ENCODE data around the gene RHOH.

RHOH gene

DNA sequence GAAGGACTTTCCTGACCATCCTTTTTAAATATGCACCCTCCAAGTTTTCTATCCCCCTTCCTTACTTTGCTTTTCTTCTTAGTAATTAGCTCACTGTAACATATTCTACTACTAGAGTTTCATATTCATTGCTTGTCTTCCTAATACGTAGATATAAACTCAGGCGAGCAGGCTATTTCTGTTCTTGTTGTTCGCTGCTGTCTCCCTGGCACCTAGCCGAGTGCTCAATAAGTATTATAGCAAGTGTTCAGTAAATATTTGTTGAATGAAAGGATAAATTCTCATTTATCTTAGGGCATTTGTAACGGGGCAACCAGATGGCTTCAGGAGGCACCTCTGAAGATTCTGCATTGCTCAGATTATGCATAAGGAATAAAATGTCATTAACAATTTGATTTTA, 6.8 kb upstream of the RHOH start:
- DNase-seq (ENCODE audit: low read depth in 3 of 3): no peak

- DNase-seq (ENCODE audit: low read depth in 3 of 3): no peak
These were observed 6.4 kb upstream of the RHOH start for GRCh38 chr4:40190465-40190864.

DNA sequence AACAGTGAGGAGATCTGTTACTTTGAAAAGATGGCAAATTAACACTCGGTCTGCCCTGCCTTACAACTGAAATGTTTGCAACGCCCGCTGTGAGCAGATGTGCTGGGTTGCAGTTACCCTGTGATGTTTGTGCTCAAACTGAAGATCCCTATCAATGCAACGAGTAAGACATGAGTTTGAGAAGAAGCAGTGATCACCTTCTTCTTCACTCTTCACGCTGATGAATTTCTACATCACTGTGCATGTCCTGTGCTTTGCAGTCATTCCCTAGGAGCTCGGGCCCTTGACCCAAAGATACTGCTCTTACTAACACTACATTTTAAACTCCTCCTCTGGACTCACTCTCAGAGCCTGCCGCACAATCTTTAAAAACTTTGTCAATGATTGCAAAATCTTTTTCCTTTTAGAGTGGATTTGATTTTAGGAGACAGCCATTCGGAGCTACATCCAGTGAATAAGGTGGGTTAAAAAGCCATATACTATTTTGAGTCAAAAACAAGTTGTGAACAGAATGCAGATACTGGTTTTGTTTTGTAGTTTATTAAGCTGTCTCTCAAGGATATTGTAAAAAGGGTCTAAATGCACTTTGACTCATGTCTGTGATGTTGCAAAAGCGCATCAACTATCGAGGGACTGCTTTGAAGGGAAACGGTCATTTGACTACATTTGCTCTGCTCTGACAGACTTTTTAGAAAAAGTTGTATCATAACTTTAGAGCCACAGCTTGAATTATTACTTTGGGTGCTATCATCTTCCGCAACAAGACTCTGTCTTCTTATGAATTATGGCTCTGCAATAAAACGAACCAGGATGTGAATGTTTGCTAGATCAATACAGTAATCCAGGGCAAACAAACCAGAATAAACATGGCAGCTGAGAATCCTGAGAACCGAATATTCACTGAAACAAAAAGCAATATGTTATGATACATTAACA, 5.7 kb upstream of the RHOH start:
- DNase-seq (ENCODE audit: low read depth in 3 of 3): no peak

DNA sequence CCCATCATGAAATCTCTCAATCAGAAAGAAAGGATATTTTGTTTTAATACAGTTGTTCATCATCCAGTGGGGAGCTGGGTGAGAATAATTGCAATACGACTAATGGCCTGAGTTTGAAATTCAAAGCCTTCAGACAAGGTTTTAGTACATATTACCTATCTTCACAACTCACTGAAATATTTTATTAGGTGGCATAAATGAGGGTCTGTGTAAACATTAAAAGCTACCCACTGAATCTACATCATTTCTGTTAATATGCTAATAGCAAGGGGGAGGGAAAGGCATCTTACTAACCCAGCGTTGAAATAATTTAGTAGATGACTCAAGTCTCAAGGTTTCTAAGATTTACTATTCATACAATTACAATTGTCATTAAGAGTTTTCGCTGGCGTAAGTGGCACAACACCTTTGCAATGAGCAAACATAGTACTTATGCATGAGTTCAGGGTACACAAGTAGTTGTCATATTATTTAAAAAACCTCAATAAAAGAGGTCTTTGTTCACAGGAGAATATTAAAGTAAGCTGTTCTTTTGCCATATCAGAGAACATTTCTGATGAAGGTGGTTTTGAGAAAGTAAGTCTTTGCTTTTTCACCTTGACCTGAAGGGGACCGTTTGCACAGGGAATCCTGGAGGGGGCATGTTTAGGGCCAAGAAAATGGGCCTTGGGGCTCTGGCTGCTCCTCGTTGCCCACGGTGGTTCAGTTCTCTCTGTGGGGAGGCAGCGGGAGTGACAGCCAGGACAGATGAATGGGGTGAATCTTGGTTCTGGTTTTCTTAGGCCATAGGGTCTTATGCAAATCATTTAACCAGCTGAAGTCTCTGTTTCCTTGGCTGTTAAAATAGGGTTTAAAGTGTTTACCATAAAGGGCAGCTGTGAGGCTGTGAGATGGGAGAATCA, 4.5 kb upstream of the RHOH start:
- no peak for DNase-seq (ENCODE audit: low read depth in 3 of 3)

DNA sequence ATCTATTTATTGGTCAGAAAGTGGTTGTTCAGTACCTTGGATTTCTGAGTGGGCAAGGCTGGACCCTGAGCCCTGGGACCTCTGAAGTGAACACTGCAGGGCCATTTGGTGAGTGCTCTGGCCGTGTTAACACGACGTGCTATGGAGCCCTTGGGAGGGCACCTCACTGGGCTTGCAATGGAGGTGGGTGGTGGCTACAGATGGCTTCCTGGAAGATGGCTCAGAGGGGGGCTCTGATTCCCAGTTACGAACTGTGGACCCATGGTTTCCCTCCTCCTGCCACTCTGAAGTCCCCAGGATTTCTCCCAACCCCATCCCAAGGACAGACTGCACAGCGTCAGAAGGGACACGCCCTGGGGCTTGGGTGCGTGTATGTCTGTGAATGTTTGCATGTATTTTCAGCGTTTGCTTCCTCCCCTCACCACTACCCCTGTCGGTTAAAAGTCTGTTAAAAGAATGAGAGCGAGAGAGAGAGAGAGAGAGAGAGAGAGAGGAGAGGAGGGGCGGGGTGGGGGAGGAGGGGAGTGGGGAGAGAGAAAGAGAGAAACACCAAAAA, 3.7 kb upstream of the RHOH start:
- DNase-seq (ENCODE audit: low read depth in 3 of 3): no peak

- no peak for DNase-seq (ENCODE audit: low read depth in 3 of 3)
These were observed 3.3 kb upstream of the RHOH start for GRCh38 chr4:40193578-40193977.

- DNase-seq (ENCODE audit: low read depth in 3 of 3): no peak
These were observed 2.1 kb upstream of the RHOH start for GRCh38 chr4:40194602-40195161.

DNA sequence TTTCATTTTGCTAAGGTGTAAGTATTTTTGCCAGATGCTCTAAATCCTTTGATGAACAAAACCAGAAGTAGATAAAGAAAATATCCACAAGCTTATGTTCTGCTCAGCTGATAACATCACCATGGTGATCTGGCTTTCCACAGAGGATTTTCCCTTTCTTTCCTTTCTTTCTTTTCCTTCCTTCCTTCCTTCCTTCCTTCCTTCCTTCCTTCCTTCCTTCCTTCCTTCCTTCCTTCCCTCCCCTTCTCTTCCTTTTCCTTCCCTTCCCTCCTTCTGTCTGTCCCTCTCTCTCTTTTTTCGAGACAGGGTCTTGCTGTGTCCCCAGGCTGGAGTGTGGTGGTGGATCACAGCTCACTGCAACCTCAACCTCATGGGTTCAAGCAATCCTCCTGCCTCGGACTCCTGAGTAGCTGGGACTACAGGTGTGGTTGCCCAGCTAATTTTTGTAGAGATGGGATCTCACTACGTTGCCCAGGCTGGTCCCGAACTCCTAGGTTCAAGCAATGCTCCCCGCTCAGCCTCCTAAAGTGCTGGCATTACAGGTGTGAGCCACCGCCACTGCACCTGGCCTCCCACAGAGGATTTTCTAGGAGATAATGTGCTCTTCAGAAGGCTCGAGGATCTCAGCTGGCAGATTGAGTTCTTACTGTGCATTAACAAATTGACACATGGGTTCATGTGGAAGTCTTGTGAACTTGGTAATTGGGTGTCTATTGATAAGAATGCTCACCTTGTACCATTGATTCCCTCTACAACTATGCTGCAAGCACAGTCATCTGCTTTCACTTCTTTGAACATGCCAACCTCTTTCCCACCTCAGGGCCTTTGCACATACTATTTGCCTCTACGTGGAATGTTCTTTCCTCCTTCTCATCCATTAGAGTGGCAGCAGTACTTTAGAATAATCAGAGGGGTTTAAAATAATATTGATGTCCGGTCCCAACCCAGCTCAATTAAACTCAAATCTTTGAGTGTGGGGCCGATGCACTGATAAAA, 1.4 kb upstream of the RHOH start:
- DNase-seq (ENCODE audit: low read depth in 3 of 3): no peak

DNA sequence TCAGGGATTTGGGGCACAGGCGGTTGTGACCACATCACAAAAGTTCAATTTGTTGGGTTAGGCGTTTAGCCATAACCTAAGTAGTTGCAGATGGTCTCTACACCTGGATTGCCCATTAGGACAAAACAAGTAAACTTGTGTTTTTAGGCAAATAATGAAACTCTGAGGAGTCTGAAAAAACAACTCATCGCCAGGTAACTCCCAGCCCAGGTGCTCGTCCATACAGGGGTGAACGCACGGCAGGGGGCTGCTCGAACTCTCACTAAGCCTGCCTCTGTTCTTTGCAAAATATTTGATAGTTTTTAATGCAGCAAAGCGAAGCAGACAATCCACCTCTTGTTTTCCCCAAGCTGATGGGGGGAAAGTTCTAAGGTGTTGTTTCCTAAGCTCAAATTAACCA, 559 bp upstream of the RHOH start:
- no peak for DNase-seq (ENCODE audit: low read depth in 3 of 3)

DNA sequence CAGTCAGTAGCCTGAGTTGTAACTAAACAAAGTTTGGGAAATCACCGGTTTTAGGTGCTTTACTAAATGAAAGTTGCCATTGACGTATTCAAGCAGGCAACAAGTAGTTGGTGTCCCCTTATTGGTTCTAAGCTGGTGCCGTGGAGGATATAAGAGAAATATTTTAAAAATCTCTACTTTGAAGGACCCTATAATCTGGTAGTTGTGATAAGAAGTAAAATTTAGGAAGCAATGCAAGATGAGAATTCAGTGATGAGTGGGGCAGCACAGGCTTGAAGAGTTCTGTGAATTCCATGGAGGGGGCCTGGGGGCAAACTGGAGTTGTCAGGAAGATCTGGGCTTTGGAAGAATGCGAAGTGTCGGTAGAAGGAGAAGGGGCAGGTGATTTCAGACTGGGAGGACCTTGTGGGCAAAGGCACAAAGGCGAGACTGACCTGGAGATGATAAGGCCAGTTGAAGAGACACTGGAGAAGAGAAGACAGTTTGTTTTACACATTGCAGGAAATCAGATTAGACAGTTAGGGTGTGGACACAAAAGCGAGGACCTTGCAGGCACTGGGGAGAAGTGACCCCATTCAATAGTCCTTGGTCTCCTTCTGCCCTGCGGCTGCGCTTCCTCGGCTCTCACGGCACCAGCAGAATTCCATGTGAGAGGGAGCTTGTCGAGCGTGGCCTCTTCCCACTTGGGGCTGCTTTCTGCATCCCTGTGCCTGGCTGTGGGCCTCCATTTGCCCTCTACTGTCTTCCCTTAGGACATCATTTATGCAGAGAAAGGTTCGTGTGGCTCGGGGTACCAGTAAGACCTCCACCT, 1.3 kb downstream of the RHOH start:
- no peak for DNase-seq (ENCODE audit: low read depth in 3 of 3)

DNA sequence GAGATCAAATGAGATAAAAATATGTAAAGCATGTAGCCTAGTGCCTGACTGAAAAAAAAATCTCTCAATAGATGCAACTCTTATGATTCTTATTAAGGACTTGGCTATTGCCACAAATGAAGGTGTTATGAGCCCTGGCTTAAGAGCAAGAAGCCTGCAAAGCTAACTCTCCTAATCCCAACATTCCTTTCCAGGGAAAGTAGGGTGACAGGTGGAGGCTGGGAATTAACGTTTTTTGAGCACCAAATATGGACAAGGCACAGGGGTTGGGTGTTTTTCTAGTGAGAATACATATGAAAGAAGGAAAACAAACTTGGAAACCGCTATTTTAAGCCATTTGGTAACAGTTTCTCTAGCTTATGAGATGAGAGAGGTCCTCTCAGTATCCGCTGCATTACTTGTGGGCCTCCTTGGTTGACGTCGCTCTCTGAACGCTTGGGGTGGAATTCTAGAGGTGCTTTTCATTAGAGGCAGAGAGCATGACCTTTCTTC, 2.4 kb downstream of the RHOH start:
- no peak for DNase-seq (ENCODE audit: low read depth in 3 of 3)

DNA sequence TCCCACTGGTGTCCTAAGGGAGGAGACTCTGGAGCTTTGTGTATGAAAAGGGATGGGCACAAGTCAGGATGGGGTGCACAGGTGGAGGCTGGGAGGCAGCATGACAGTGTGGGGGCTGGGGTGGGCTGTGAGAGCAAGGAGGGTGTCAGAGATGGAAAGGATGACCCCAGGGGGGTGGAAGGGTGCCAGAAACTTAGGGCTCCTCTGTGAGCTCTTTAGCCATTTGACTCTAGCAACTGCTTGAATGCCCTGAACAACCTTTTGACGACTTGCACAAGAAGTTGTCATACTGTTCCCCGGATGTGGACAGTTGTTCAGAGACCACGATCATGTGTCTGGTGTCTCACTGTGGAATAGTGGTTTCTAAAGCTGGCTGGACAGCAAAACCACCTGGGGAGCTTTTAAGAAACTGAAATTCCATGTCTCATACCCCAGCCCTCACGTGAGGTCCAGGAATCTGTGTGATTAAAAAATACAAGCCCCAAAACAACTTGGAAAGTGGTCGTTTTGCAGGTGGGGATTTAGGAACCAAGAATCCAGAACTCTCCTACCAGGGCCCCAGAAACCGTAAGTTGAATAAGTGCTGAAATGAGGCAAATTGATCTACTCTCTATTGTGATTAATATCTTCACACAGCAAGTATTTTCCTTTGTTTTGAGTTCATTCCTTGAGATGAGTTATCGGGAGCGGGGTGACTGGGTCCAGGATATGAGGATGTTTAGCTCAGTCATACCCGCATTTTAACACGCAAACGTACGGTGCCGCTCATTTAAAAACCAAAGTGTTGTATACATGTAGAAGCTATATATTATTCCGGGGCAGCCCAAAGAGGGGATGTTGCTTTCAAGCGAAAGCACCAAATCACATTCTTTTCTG, 3.4 kb downstream of the RHOH start:
- DNase-seq (ENCODE audit: low read depth in 3 of 3): peak in 2 of 3 experiments; percentile 54 to 70

GRCh38 chr4:40200875-40201801, 4.3 kb downstream of the RHOH start:
- DNase-seq (ENCODE audit: low read depth in 3 of 3): no peak

GRCh38 chr4:40201898-40202297, 5.1 kb downstream of the RHOH start:
- no peak for DNase-seq (ENCODE audit: low read depth in 3 of 3)

GRCh38 chr4:40202474-40202873, 5.6 kb downstream of the RHOH start:
- DNase-seq (ENCODE audit: low read depth in 3 of 3): no peak

DNA sequence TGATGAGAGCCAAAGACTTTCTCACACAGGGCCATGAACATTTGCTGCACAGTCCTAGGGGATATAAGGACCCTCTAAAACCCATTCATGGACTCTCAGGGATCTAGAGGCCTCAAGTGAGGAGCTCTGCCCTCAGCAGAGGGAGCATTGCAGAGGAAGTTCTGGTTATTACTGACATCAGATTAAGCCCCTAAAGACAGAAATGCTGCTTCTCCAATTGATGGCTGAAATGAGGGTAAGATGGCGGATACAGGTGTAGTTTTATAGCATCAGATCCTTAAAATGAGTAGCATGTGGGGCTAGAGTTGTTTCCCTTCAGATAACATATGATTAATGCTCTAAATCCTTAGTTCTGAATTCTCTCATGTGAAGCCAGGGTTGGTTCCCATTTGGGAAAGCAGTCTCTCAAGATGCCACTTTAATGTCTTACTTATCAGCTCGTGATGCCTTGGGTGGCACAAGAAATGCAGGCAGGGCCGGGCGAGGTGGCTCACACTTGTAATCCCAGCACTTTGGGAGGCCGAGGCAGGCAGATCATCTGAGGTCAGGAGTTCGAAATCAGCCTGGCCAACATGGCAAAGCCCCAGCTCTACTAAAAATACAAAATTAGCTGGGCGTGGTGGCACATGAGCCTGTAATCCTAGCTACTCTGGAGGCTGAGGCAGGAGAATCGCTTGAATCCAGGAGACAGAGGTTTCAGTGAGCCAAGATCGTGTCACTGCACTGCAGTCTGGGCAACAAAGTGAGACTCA, 7.9 kb downstream of the RHOH start:
- DNase-seq (ENCODE audit: low read depth in 3 of 3): no peak
